Left lung (tissue), 10 donors: Measurements from ENCODE around the gene SH3TC1. TPM values are rescaled to one million over a fixed set of nuclear protein-coding genes. Genes with fewer than 3 reads are reported as not detected.

Experiments used
- ATAC-seq: fragments of 200-7000 bp; cut with Tn5 transposase; one replicate; pipeline ENCODE4 v1.9.1; 2020; ENCODE audit warnings: moderate library complexity
- DNase-seq, 4 donors: peaks; one replicate each; pipeline ENCODE4 v3.0.0-alpha.2; 2013 to 2020
- H3K27ac ChIP-seq, 2 donors: fragments of 200-600 bp; sonication (generic) in 1 of 2; one replicate each; pipeline versions ENCODE4 v1.5.0 to v1.8.0; 2020 to 2021
- H3K27me3 ChIP-seq, 2 donors: fragments of 200-600 bp; sonication (generic) in 1 of 2; one replicate each; pipeline versions ENCODE4 v1.5.0 to v1.8.0; 2020 to 2021
- H3K36me3 ChIP-seq, 2 donors: fragments of 200-600 bp; sonication (generic) in 1 of 2; one replicate each; pipeline versions ENCODE4 v1.5.0 to v1.8.0; 2020 to 2021
- H3K4me1 ChIP-seq, 2 donors: fragments of 200-600 bp; one replicate each; pipeline ENCODE4 v1.8.0; 2021
- H3K4me3 ChIP-seq, 2 donors: fragments of 200-600 bp; sonication (generic) in 1 of 2; one replicate each; pipeline versions ENCODE4 v1.5.0 to v1.8.0; 2020 to 2021; ENCODE audit warnings: mild to moderate bottlenecking in 1 of 2
- H3K9me3 ChIP-seq, 2 donors: fragments of 200-600 bp; sonication (generic) in 1 of 2; one replicate each; pipeline versions ENCODE4 v1.5.0 to v1.8.0; 2020 to 2021
- CTCF ChIP-seq, 2 donors: fragments of 200-600 bp; sonication (generic) in 1 of 2; IDR thresholded peaks; one replicate each; pipeline versions ENCODE4 v1.5.0 to v1.8.0; 2021; ENCODE audit warnings: antibody characterized with exemption in 2 of 2
- intact Hi-C, 2 donors: fragments of 100-400 bp; cut with DNase I; formaldehyde crosslinking; loops; one replicate each; pipeline versions ENCODE4 v1.11.2 to v1.14.2; 2022
- polyA plus RNA-seq, 6 donors: library from polyadenylated mRNA; unstranded; fragments of 120-200 nt; gene quantifications; one replicate each; pipeline ENCODE4 v1.2.1, GENCODE V29; 2013; ENCODE audit not compliant: insufficient read length in 6 of 6
- total RNA-seq, 2 donors: library from RNA; stranded (reverse); fragmentation: NEBNext Ultra II Directional; extraction: Animal tissue kit (Norgen Biotek cat#: 25700); gene quantifications; one replicate each; pipeline ENCODE4 v1.2.1, GENCODE V29; 2021
- donor health status: DM: no; HTN: yes; CAD: no.
- donor health status: DM: no; HTN: no; CAD: no.

SH3TC1 gene
- total and polyA plus RNA-seq, 8 donors: 22.0 to 46.1 (median 28.3) TPM

- H3K27ac ChIP-seq: peak overlapping the region in 1 of 2 donors; percentile 23
- DNase-seq (no peak), ATAC-seq (no peak)
- H3K36me3 ChIP-seq: no peaks in the 10 kb centered on the region
- intact Hi-C loops: no loop called here
- H3K9me3 ChIP-seq: no peaks in the 10 kb centered on the region
- no peak overlapping the region for H3K4me3 ChIP-seq
- TF ChIP-seq CTCF (IDR thresholded peaks at IDR 0.05): no peak
- peaks cover 27 to 76% of the 10 kb centered on the region in 2 donors for H3K4me1 ChIP-seq
- peaks cover 0 to 7% of the 10 kb centered on the region in 2 donors for H3K27me3 ChIP-seq
Observed at GRCh38 chr4:8194306-8195242, 4.5 kb upstream of the SH3TC1 start.

DNA sequence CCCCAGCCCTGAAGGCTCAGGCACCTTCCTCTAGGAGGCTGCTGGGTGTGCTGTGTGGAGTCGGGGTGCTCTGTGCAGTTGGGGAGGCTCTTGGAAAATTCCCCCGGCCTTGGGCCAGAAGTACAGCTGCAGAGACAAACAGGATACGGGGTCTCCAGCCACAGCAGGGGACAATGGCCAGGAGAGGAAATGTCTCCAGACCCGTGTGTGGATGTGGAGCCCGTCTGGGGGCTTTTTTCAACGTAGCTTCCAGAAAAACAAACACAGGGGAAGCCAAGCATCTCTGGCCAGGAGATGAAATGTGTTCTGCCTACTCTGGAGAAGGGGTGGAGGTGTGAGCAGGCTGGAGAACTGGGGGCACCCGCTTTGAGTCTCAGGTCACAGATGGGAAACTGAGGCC lies 3.7 kb upstream of the SH3TC1 start:
- Histone ChIP-seq H3K4me3 (no peak overlapping the region), H3K36me3 (no peaks in the 10 kb centered on the region), H3K4me1 (peaks cover 25 to 76% of the 10 kb centered on the region in 2 donors), H3K27me3 (peaks cover 0 to 14% of the 10 kb centered on the region in 2 donors), H3K9me3 (no peaks in the 10 kb centered on the region), H3K27ac (peak overlapping the region in 1 of 2 donors; percentile 23)
- TF ChIP-seq CTCF (IDR thresholded peaks at IDR 0.05): no peak
- intact Hi-C loops: no loop called here
- no peak for ATAC-seq
- DNase-seq: peak in 1 of 4 donors; percentile 43

DNA sequence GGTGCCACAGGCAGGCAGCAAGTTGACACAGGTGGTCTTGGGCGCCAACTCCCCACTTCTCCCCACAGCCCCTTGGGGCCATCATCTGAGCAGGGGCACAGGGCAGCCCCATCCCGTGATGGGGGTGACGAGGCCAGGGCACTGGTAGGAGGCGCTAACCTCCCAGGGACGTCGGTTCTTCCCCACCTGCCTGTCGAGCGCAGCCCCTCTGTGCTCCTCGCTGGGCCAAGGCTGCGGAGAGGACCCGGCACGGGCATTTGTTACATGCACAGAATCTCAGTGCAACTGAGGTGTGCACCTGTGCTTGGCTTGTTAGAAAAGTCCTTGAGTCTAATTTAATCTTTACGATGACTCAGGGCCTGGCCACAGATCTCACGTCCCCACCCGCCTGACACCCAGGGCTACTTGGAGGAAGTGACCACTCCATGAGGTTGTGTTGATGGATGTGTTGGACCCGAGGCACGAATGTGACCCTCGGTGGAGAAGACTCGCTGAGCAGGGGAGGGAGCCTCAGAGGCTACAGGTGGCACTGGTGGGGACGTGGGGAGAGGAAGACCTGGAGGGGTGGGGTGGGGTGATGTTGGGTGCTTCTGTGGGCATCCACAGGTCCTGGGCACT lies 3.1 kb upstream of the SH3TC1 start:
- H3K4me3 ChIP-seq: no peak overlapping the region
- no peaks in the 10 kb centered on the region for H3K9me3 ChIP-seq
- H3K27me3 ChIP-seq: peaks cover 0 to 16% of the 10 kb centered on the region in 2 donors
- no peak for ATAC-seq
- H3K36me3 ChIP-seq: no peaks in the 10 kb centered on the region
- intact Hi-C loops: no loop called here
- TF ChIP-seq CTCF (IDR thresholded peaks at IDR 0.05): no peak
- peaks cover 23 to 74% of the 10 kb centered on the region in 2 donors for H3K4me1 ChIP-seq
- DNase-seq: peak in 1 of 4 donors; percentile 73
- H3K27ac ChIP-seq: no peak overlapping the region

GRCh38 chr4:8197521-8197920 lies 1.6 kb upstream of the SH3TC1 start:
- ATAC-seq (no peak), DNase-seq (peak in 1 of 4 donors; percentile 65)
- H3K27ac ChIP-seq: no peak overlapping the region
- H3K4me3 ChIP-seq: no peak overlapping the region
- no peaks in the 10 kb centered on the region for H3K36me3 ChIP-seq
- TF ChIP-seq CTCF (IDR thresholded peaks at IDR 0.05): no peak
- H3K4me1 ChIP-seq: peaks cover 28 to 74% of the 10 kb centered on the region in 2 donors
- intact Hi-C loops: no loop called here
- no peaks in the 10 kb centered on the region for H3K9me3 ChIP-seq
- peaks cover 0 to 24% of the 10 kb centered on the region in 2 donors for H3K27me3 ChIP-seq
